Cerebellar nuclear complex (tissue), 1 donor: ENCODE results near the gene COG3.

Source experiments
- DNase-seq, 2 experiments: peaks; one replicate each; lab custom pipeline; 2025; lab: John Stamatoyannopoulos, UW

COG3 gene

DNA sequence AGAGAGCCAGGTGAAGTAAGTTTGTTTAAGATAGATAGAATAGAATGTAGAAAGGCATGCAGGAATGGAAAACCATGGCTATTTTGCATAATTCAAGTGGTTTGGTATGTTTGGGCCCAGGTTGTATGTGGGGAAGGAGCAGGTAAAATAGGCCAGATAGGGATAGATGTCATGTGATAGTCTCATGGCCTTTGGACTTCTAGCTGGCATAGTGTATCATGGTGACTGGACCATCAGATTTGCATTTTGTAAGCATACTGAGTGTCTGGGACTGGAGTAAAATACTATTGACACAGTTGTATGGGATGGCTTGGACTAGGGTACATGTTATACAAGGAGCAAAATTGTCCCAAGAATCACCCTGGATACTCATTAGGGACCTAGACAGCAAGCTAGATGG, 38.9 kb downstream of the COG3 start:
- no peak for DNase-seq

DNA sequence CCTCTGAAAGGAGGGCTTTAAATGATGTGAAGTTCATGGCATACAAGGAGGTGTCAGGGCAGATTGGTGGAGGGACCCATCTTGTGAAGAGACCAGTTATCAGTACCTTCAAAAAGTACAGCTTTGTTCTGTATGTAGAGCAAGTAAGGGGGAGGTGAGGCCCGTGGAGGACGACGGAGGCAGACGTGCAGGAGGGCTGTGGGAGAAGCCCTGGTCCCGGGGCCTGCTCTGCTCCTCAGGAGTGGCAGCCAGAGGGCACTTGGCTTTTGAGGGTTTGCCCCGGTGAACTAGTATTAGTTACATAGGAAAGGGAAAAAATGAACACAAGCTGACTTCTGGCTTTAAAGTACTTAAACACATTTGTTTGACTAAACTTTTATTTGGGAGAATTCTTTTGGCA, 42.1 kb downstream of the COG3 start:
- DNase-seq: no peak

DNA sequence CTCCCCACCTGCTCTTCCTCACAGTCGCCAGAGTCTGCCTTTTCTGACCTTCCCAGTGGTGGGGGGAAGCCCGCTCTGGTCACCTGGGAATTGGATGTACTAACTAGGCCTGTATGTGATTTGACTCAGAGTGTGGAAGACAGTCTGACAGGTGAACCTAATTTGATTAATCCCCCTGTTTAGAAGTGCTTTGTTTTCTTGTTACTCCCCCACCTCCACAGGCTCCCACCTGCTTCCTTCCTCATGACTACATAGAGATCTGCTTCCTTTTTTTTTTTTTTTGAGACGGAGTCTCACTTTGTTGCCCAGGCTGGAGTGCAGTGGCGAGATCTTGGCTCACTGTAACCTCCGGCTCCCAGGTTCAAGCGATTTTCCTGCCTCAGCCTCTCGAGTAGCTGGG, 44.0 kb downstream of the COG3 start:
- no peak for DNase-seq

DNA sequence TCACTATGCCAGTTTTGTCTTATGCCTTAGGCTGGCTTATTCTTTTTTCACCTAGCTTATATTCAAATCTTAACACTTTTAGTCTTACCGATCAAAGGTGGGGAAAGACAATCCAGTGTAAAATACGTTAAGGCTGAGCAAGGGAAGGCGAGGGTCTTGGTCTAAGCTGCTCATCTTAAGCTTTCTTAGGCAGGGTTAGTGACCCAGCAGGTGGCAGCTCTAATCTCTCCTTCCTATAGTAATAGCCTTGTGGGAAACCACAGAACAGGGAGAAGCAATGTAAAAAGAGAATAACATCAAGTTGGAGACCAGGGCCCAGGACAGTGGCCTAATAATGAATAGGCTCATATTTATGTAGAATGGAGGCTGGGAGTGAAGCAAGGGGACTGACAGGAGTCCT, 45.9 kb downstream of the COG3 start:
- no peak for DNase-seq

DNA sequence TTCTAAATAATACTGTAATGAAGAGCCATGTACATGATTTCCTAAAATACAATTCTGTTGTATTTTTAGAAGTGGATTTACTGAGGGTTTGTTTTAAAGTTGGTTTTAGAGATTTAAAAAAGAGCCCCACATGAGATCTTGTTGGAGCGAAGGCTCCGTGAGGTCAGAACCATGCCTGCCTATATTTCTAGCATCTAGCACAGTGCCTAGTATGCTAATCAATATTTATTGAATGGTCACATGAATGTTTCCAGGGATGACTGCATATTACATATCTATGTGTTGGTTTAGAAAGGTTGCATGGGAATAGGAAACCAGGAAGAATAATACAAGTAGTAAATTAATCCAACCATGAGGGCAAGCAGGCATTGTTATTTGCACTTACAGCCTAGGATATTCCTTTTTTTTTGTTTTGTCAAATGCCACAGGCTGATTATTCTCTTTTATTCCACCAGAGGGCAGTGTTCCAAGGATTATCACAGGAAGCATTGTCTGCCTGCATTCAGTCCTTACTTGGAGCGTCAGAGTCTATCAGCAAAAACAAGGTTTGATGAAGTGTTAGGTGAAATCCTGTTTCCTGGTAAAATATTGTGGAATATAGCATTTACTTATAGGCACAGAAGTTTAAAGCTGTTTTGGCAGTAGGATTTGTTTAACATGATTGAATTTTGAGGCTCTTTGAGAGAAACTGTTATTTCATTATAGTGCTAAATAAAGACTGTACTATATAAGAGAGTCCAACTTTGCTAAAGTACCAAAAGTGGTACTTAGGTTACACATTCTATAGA, 46.8 kb downstream of the COG3 start:
- peak in 1 of 2 experiments; percentile 35 for DNase-seq

DNA sequence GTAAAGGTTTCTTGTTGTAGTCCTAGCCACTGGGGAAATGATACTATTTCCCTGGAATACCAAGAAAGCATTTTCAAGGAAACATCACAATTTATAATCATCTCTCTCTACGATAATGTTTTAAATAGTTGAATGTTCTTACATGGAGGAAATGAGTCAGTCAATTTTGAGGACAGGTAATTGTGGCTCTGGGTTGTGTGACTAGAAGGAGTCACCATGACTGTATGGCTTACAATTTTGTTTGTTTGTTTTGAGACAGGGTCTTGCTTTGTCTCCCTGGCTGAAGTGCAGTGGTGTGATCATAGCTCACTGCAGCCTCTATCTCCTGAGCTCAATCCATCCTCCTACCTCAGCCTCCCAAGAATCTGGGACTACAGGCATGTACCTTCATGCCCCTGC, 47.4 kb downstream of the COG3 start:
- DNase-seq: no peak

GRCh38 chr13:45516757-45517156, 52.0 kb downstream of the COG3 start:
- no peak for DNase-seq

DNA sequence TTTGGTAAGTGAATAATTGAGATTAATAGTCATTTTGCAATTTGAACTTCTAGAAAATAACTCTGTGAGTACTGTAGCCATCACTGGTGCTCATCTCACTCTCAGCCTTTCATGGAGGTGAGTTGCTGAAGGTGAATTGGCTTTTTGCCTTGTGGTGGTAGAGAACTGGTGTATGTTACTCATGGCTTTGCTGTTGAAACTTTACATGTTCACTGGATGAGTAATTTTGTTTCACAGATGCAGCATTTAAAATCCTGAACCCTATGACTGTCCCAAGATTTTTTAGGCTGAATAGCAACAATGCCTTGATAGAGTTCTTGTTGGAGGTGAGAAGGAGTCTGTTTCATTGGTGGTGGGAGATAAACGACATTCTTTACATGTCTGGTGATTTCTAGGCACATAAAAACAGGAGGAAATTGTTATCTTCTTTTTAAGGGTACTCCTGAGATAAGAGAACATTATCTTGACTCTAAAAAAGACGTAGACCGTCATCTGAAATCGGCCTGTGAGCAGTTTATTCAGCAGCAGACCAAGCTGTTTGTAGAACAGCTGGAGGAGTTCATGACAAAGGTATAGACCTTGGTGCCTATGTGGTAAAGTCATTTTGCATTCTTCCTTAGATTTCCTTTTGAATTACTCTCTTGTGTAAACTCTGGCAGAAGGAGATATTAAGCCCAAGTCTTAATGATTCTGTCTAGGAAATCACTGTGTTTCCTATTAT, 53.9 kb downstream of the COG3 start:
- no peak for DNase-seq

- DNase-seq: no peak
These were observed 54.8 kb downstream of the COG3 start for GRCh38 chr13:45519493-45519892.

GRCh38 chr13:45521297-45521696, 56.6 kb downstream of the COG3 start:
- no peak for DNase-seq

DNA sequence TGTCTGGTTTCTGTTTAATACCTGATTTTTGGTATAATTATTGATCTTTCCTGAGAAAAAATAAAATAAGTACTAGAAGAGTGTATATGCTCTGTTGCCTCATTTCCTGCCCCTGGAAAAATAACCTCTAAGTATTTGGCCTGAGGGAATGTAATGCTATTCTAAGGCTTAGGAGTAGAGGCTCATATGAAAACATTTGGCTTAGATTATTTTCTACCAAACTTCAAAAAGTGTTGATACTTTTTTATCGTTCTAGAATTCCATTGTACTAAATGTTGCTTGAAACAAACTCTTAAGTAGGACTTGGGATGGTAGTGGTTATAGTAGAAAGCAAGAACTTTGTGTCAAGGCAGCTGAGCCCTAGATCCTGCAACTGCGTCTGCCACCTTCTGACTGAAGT, 57.8 kb downstream of the COG3 start:
- DNase-seq: no peak

DNA sequence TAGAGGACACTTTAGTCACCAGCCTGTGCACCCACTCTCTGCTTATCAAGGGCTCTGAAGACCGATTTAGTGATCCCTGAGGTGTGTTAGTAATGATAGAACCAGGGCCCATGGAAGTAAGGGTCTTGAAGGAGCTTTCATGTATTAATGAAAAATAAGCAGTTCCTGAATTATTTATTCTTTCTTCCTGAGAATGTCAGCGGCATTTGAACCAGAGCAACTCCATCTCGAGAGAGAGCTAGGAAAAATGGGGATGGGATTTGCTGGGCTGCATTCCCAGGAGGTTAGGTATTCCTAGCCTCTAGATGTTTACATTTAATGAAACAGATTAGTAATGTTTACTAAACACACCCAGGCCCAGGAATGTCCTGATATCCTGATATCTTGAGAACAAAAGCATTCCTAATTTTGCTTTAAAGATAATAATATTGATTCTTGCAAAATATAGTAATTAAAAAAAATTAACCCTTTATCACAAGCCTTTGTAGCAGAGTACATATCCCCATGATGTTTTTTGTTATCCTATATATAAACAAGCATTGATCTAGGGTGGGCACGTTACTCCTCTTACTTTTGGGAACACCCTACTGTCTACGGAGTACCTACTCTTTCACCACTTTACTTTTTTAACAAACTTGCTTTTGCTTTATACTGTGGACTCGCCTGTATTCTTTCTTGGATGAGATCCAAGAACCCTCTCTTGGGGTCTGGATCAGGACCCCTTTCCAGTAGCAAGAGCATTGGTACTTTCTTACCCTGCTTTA, 63.1 kb downstream of the COG3 start:
- DNase-seq: no peak

- DNase-seq: no peak
These were observed 65.0 kb downstream of the COG3 start for GRCh38 chr13:45529758-45530157.

DNA sequence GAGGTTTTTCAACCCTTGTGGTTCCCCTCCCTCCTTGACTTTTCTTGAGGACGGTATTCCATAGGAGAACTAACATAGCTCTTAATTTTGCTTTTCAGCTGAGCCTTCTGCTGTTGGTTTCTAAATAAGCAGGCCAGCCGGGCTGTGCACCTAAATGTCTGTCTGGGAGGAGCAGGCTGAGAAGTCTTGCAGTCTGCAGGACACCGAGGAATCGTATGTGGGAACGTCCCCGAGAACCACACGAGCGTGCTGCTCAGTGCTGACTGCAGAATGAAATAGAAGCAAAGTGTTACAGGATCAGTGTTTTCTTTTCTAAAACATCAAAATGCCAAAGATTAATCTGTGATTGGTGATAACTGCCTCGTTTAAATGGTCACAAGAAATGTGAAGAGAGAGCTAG, 69.9 kb downstream of the COG3 start:
- no peak for DNase-seq

DNA sequence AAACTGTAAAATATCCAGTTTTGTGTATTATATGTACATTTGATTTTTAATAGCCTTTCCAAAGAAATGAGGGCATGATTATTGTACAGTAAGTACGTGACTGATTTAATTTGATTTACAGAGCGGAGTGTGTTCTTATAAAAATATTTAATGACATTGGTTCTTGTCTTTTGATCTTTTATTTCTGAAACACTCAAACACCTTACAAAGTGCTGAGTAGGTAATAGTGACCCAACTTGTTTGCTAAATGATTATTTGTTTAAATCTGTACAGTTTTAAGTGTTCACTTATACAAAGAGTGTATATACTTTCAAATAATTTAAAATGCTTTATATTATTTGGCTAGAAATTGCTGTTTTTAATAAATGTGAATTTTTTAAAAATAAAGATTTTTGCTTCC, 71.5 kb downstream of the COG3 start:
- DNase-seq: no peak

DNA sequence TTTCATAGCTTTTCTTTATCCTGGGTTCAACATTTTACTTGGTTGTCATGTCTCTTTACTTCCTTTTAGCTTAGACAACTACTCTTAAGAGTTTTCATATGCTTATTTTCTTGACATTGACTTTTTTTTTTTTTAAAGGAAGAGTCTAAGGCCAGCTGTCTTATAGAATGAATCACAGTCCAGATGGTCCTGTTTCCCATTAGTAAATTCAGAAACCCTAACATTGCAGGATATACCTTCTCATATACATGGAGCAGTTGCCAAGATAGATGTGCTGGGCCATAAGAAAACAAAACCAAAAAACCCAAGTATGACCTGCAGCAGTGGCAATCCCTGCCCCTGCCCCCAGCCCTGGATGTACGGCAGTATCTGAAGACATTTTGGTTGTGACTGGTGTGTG, 72.8 kb downstream of the COG3 start:
- DNase-seq: no peak

DNA sequence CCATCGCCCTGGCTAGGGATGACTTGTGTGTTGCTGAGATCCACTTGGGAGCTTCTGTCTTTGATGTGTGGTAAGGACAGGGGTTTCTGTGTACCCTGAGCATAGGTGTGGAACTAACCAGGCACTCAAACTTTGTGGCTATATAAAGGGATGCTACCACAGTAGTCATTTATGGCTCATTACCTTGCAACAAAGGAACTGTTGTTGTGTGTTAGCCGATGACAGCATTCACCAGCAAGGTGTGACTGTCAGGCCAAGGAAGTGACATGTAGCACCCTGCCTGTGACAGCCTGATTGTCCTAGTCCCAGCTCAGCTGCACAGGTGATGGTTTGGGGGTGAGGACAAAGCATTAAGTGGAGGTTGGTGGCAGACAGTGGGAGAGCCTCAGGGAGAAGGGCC, 73.6 kb downstream of the COG3 start:
- no peak for DNase-seq

DNA sequence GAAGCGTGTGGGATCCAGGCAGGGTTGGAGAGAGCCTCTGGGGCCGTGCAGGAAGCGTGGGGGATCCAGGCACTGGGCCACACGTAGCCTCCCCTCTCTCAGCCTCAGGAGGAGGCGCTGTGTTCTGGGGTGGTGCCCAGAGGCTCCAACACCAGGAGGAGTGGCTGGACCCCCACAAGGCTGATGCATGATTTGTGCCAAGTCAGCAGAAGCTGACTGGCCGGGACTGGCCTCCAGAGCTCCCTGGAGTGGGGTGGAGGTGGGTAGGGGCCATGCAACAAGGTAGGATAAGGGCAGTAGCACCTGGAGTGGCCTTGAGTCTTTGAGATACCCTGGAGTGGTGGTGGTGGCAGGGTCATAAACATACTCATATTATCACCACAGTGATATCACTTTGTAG, 75.5 kb downstream of the COG3 start:
- DNase-seq: no peak

DNA sequence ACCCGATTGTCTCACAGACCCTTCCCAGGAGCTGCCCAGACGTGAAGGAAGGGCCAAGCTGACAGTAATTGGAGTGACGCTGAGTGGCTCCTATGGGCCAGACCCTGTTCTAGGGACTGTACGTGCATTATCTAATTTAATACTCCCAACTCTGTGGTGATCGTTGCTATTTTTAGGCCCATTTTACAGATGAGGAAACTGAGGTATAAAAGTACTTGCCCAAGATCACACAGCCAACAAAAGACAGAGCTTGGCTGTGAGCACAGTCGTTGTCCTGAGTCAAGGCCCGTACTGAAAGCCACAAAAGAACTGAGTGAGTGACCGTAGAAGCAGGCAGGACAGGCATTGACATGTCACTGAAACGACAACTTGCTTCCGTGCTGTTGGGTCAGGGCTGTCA, 76.1 kb downstream of the COG3 start:
- DNase-seq: no peak

GRCh38 chr13:45541806-45542205, 77.1 kb downstream of the COG3 start:
- DNase-seq: no peak

GRCh38 chr13:45542391-45542790, 77.7 kb downstream of the COG3 start:
- no peak for DNase-seq

DNA sequence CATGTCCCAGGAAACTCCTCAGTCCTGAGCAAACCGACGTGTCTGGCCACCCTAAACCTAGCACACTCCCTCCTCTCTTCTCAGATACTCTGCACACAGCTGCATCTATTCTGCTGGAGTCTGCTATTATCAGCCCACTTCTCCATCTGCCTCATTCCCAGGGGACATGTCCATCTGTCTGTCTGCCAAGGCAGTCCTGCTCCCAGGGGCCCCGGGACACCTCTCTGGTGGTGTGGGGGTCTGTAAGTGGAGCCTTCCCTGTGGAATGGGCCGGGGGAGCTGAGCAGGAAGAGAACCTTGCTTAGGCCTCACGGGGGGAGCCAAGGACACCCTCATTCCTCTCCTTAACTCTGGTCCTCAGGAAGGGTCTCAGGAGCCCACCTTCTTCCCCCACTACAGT, 78.1 kb downstream of the COG3 start:
- DNase-seq: no peak

DNA sequence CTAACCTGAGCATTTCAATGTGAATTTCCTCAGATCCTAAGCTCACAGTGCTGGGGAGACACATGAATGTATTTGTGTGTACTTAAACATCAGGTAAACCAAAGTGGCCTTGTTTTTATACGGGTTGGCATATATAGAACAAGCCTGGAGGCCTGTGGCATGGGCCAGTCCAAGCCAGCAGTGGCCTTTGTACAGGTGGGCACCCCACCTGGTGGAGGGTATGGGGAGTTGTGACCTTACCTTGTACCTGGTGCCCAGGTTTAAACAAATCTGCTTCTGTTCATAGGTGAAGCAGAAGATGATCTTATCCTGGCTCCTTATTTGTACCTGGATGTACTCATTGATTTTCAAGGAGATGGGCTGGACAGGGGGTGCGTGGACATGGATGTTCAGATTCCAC, 79.8 kb downstream of the COG3 start:
- no peak for DNase-seq
